ENCODE data around the gene BBS9. TPM values are rescaled to one million over a fixed set of nuclear protein-coding genes. Genes with fewer than 3 reads are reported as not detected.

BBS9 gene
- total RNA-seq, 4 donors from 2014 or later, result 11.3 to 28.5 (median 20.7) TPM

GRCh38 chr7:33534833-33535232 is 405.5 kb downstream of the BBS9 start:
- no peak for TF ChIP-seq CTCF (IDR thresholded peaks at IDR 0.05)
- ATAC-seq (ENCODE audit: low FRiP score) (no peak), DNase-seq (ENCODE audit: low spot score) (no peak)

- TF ChIP-seq CTCF (IDR thresholded peaks at IDR 0.05), result no peak
- no peak for ATAC-seq (ENCODE audit: low FRiP score)
- no peak for DNase-seq (ENCODE audit: low spot score)
Measured at GRCh38 chr7:33535989-33536388, 406.6 kb downstream of the BBS9 start.

- DNase-seq (ENCODE audit: low spot score) (no peak), ATAC-seq (ENCODE audit: low FRiP score) (no peak)
Measured at GRCh38 chr7:33536398-33537103, 407.2 kb downstream of the BBS9 start.

GRCh38 chr7:33537104-33537477 is 407.7 kb downstream of the BBS9 start:
- ATAC-seq (ENCODE audit: low FRiP score) (no peak), DNase-seq (ENCODE audit: low spot score) (no peak)
- TF ChIP-seq CTCF (IDR thresholded peaks at IDR 0.05), result no peak

More at GRCh38 chr7:33536398-33537103, 407.2 kb downstream of the BBS9 start:
- TF ChIP-seq CTCF (IDR thresholded peaks at IDR 0.05), result no peak

GRCh38 chr7:33539198-33539597 is 409.8 kb downstream of the BBS9 start:
- ATAC-seq (ENCODE audit: low FRiP score), result no peak
- no peak for DNase-seq (ENCODE audit: low spot score)
- no peak for TF ChIP-seq CTCF (IDR thresholded peaks at IDR 0.05)

- no peak for TF ChIP-seq CTCF (IDR thresholded peaks at IDR 0.05)
- no peak for ATAC-seq (ENCODE audit: low FRiP score)
- DNase-seq (ENCODE audit: low spot score), result no peak
Measured at GRCh38 chr7:33539659-33540400, 410.5 kb downstream of the BBS9 start.

GRCh38 chr7:33547880-33548279 is 418.5 kb downstream of the BBS9 start:
- no peak for DNase-seq (ENCODE audit: low spot score)
- TF ChIP-seq CTCF (IDR thresholded peaks at IDR 0.05), result no peak
- no peak for ATAC-seq (ENCODE audit: low FRiP score)
